HG02678 (cell line): Measurements from ENCODE around the gene ANKRD33.

Experiments used
- ATAC-seq: cut with Tn5 transposase; IDR thresholded peaks from one replicate; pipeline ENCODE4 v1.9.1; 2021; ENCODE audit warnings: mild to moderate bottlenecking, moderate library complexity; ENCODE audit not compliant: unreplicated experiment

Gene ANKRD33

GRCh38 chr12:51898506-51898905 lies 10.6 kb downstream of the ANKRD33 start:
- no peak for ATAC-seq

GRCh38 chr12:51898937-51899336 lies 11.0 kb downstream of the ANKRD33 start:
- no peak for ATAC-seq

GRCh38 chr12:51900323-51900889 lies 12.5 kb downstream of the ANKRD33 start:
- ATAC-seq = no peak

- no peak for ATAC-seq
These were observed 13.4 kb downstream of the ANKRD33 start for GRCh38 chr12:51901121-51901817.

GRCh38 chr12:51901881-51902280 lies 14.0 kb downstream of the ANKRD33 start:
- no peak for ATAC-seq

- ATAC-seq = no peak
These were observed 17.1 kb downstream of the ANKRD33 start for GRCh38 chr12:51904951-51905470.

GRCh38 chr12:51905471-51906429 lies 17.8 kb downstream of the ANKRD33 start:
- no peak for ATAC-seq

GRCh38 chr12:51906430-51907082 lies 18.7 kb downstream of the ANKRD33 start:
- no peak for ATAC-seq

GRCh38 chr12:51907083-51907855 lies 19.4 kb downstream of the ANKRD33 start, which contains the start of gene ACVRL1:
Gene ACVRL1, plus strand, starts transcription at chr12:51907504. Its CDS starts 4,971 bp downstream, at chr12:51912475.
- no peak for ATAC-seq

- no peak for ATAC-seq
These were observed 20.0 kb downstream of the ANKRD33 start for GRCh38 chr12:51907856-51908425.

- no peak for ATAC-seq
These were observed 21.1 kb downstream of the ANKRD33 start for GRCh38 chr12:51908876-51909592.

- no peak for ATAC-seq
These were observed 22.3 kb downstream of the ANKRD33 start for GRCh38 chr12:51910168-51910567.

GRCh38 chr12:51910691-51911090 lies 22.8 kb downstream of the ANKRD33 start:
- ATAC-seq = no peak

- no peak for ATAC-seq
These were observed 23.4 kb downstream of the ANKRD33 start for GRCh38 chr12:51911307-51911706.

GRCh38 chr12:51911788-51912711 lies 24.1 kb downstream of the ANKRD33 start:
- no peak for ATAC-seq

- ATAC-seq = no peak
These were observed 25.4 kb downstream of the ANKRD33 start for GRCh38 chr12:51913071-51914033.
